HFF-Myc (cell line): Measurements from ENCODE around the gene INPP5A.

Experiments
- DNase-seq: peaks from one replicate; pipeline ENCODE4 v3.0.0-alpha.2; 2011; ENCODE audit warnings: low read depth; ENCODE audit errors: extremely low read depth
- H3K4me3 ChIP-seq: replicated peaks from 2 replicates; pipeline ENCODE4 v1.5.1; 2011; ENCODE audit warnings: low read depth, mild to moderate bottlenecking, control low read depth, low read length
- TF ChIP-seq, protein P1 (sequence below): IDR thresholded peaks from 2 replicates; pipeline ENCODE4 v1.5.1; 2012; ENCODE audit warnings: mild to moderate bottlenecking, low read depth, low read length, control low read depth; ENCODE audit errors: missing control alignments

INPP5A gene

DNA sequence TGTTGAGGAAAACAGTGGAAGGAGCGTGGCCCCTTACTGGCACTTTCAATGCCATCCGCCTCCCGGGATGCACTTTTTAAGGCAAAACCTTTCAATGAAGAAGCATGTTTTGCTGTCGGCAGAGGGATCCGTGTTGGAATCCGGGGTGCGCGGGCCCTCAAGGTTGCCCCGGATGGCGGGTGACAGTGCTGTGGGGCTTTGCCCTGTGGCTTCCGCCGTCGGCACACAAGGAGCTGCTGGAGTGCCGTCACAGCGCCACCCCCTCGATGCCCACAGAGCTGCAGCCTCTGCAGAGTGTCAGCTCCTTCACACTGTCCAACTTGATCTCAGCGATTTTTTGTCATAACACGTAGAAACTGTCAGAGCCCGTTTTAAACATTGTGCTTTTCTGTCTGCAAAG, 189.4 kb downstream of the INPP5A start:
- no peak for DNase-seq
- TF ChIP-seq, protein P1, sequence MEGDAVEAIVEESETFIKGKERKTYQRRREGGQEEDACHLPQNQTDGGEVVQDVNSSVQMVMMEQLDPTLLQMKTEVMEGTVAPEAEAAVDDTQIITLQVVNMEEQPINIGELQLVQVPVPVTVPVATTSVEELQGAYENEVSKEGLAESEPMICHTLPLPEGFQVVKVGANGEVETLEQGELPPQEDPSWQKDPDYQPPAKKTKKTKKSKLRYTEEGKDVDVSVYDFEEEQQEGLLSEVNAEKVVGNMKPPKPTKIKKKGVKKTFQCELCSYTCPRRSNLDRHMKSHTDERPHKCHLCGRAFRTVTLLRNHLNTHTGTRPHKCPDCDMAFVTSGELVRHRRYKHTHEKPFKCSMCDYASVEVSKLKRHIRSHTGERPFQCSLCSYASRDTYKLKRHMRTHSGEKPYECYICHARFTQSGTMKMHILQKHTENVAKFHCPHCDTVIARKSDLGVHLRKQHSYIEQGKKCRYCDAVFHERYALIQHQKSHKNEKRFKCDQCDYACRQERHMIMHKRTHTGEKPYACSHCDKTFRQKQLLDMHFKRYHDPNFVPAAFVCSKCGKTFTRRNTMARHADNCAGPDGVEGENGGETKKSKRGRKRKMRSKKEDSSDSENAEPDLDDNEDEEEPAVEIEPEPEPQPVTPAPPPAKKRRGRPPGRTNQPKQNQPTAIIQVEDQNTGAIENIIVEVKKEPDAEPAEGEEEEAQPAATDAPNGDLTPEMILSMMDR: no peak
- H3K4me3 ChIP-seq: no peak overlapping the region

DNA sequence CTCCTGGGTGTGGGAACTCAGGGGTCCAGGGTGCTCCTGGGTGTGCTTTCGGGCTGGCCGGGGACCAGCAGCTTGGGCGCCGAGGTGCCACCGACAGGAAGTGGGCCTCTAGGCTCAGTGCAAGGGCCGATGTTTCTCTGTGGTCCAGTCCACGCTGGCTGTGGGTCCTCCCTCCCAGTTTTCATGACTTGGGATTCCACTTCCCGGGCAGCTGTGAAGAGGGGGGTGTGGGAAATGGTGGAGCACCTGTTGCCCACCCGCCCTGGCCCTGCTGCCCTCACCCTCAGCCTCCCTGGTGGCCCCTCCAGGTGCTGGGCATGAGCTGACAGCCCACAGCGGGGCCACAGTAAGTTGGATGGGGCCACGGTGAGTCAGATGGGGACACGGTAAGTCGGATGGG, 189.8 kb downstream of the INPP5A start:
- TF ChIP-seq, protein P1: no peak
- DNase-seq: no peak
- H3K4me3 ChIP-seq: no peak overlapping the region

DNA sequence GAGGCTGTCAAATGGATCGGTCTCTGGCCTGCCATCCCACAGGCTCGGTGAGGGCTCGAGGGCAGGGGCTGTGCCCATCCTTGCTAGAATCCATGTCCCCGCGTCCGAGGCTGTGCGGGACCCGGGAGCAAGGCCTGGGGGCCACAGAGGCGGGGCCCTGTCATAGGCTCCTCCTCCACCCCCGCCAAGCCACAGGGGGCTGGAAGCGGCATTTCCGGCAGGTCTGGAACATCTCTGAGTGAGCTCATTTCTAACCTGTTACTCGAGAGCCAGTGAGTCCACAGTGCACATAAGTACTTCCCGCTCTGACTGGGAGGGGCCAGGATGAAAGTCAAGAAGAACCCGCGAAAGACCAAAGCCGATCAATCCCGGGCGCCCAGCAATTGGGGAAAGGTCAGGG, 190.7 kb downstream of the INPP5A start:
- no peak for DNase-seq
- TF ChIP-seq, protein P1: no peak
- H3K4me3 ChIP-seq: no peak overlapping the region

DNA sequence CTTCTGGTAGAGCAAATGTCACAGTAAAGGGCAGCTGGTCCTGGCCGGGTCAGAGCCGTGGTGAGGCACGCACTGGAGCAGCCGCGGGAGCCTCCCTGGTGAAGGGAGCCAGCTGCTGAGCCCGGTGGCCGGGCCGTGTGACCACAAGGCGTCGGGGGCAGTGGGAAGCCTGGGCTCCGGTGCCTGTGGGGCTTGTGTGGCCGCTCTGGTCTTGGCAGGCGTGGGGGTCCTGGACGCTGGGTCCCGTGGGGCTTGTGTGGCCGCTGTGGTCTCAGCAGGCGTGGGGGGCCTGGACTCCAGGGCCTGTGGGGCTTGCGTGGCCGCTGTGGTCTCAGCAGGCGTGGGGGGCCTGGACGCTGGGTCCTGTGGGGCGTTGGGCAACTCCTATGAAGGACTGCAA, 191.2 kb downstream of the INPP5A start:
- no peak for DNase-seq
- no peak overlapping the region for H3K4me3 ChIP-seq
- TF ChIP-seq, protein P1: no peak

DNA sequence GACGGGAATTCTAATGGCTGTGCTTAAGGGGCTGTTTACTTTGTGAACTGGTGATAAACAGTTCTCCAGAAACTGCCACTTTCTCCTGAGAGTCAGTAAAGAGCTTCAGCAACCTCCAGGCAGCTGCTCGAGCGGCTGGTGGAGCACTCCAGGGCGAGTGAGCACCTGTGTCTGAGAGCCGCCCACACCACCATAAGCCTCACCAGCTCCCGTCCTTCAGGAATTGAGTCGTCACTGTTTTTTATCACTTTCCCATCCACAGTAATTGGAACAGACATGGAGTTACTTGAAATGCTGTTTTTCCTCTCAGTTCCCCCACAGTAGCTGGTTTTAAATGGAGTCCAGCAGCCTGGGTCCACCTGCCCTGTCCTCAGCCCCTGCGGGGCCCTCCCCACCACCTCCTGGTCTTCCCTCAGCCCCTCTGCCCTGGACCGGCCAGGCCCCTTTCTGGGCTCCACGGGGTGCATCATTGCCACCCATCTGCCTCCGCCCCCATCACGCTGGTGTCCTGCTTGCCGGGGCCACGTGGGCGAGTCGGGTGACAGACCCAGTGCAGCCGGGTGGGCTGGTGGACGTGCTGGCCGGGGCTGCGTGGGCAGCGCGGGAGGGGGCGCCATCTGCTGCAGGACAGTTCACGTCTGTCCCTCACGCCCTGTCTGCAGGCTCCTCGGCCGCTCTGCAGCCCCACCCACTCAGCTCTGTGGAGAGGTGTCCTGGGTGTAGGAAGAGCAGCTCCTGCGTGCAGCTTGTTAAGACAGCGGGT, 192.4 kb downstream of the INPP5A start:
- H3K4me3 ChIP-seq: no peak overlapping the region
- no peak for DNase-seq
- TF ChIP-seq, protein P1: no peak

DNA sequence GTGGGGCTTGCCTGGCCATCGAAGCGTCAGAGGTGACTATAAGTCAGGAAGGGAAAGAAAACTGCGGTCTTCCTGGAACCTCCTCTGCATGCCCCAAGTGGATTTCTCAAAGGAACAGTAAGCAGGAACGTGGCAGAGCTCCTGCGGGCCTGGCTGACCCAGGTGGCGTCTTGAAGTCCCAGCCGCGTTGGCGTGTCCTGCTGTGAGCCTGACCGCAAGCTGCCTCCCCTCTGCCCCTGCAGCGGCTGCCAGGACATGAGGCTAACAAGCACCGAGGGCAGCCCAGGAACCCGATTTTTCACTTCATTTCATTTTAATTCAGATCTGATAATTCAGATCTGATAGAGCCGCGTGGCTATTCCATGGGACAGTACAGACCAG, 193.0 kb downstream of the INPP5A start:
- TF ChIP-seq, protein P1: no peak
- no peak for DNase-seq
- H3K4me3 ChIP-seq: no peak overlapping the region

DNA sequence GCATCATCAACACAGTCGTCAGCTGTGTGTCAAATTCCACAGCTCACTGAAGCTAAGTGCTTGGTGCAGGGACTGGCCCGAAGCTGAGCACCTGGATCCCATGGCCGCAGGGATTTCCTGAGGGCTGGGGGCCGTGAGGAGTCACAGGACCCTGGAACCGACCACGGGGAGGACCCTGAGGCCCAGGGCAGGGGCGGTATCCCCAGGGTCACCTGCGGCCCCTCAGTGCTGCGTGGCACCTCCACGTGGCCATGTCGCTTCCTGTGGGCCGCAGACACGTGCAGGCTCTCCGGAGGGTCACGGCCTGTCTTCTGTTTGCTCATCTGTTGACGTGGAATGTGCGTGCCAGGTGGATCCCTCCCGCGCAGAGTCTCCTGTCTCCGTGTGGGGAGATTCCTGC, 194.9 kb downstream of the INPP5A start:
- TF ChIP-seq, protein P1: no peak
- no peak for DNase-seq
- H3K4me3 ChIP-seq: no peak overlapping the region
